ENCODE results near the gene PYGM. TPM values are rescaled to one million over a fixed set of nuclear protein-coding genes. Genes with fewer than 3 reads are reported as not detected.

The PYGM gene
- 7.0 and 8.0 TPM in 2 replicates for total RNA-seq (2014; rRNA removed; shearing (Covaris generic))

- peak; percentile 91 to 93 for DNase-seq
- H3K27ac ChIP-seq = peak within 1 kb of the TSS; percentile 80
Observed at GRCh38 chr11:64759722-64760719, at the start of gene PYGM. TSS of gene PYGM (minus strand) at chr11:64759974. CDS start at chr11:64759898, 76 bp downstream.

GRCh38 chr11:64805481-64805880 is 45.7 kb upstream of the PYGM start:
- Histone ChIP-seq H3K4me3 (no peak overlapping the region), H3K9me3 (replicated peaks) (no peaks in the 10 kb centered on the region), H3K27me3 (no peaks in the 10 kb centered on the region), H3K4me1 (peaks cover 9% of the 10 kb centered on the region; the same call in 1 of the 2 replicates), H3K27ac (no peak overlapping the region), H3K36me3 (0 out of 2 replicates have a peak, but pooled peaks cover 2% of the 10 kb centered on the region)
- DNase-seq = no peak

More at GRCh38 chr11:64759722-64760719, at the start of gene PYGM:
- no peaks in the 10 kb centered on the region for H3K9me3 ChIP-seq (replicated peaks)
- no peaks in the 10 kb centered on the region for H3K27me3 ChIP-seq
- H3K4me1 ChIP-seq = peaks cover 24% of the 10 kb centered on the region
- H3K36me3 ChIP-seq = peaks cover 26% of the 10 kb centered on the region
- H3K4me3 ChIP-seq = peak within 1 kb of the TSS; percentile 39

GRCh38 chr11:64804346-64805210 is 44.8 kb upstream of the PYGM start:
- no peak overlapping the region for H3K27ac ChIP-seq

GRCh38 chr11:64803846-64804345 is 44.1 kb upstream of the PYGM start:
- Histone ChIP-seq H3K4me1 (peaks cover 5% of the 10 kb centered on the region; the same call in 1 of the 2 replicates), H3K9me3 (replicated peaks) (no peaks in the 10 kb centered on the region), H3K36me3 (0 out of 2 replicates have a peak, but pooled peaks cover 2% of the 10 kb centered on the region), H3K27ac (no peak overlapping the region), H3K27me3 (no peaks in the 10 kb centered on the region), H3K4me3 (peak overlapping the region; percentile 63)
- no peak for DNase-seq

More at GRCh38 chr11:64804346-64805210, 44.8 kb upstream of the PYGM start:
- Histone ChIP-seq H3K27me3 (no peaks in the 10 kb centered on the region), H3K36me3 (0 out of 2 replicates have a peak, but pooled peaks cover 2% of the 10 kb centered on the region), H3K4me3 (no peak overlapping the region), H3K9me3 (replicated peaks) (no peaks in the 10 kb centered on the region), H3K4me1 (peaks cover 8% of the 10 kb centered on the region; the same call in 1 of the 2 replicates)
- DNase-seq = no peak

- H3K27me3 ChIP-seq = no peaks in the 10 kb centered on the region
- H3K4me3 ChIP-seq = peak within 1 kb of the TSS; percentile 63
- H3K4me1 ChIP-seq = peaks cover 5% of the 10 kb centered on the region; the same call in 1 of the 2 replicates
- H3K36me3 ChIP-seq = 0 out of 2 replicates have a peak, but pooled peaks cover 2% of the 10 kb centered on the region
- peak; percentile 85 to 88 for DNase-seq
- H3K27ac ChIP-seq = peak within 1 kb of the TSS; percentile 16; the same call in 1 of the 2 replicates
- no peaks in the 10 kb centered on the region for H3K9me3 ChIP-seq (replicated peaks)
Observed at GRCh38 chr11:64803158-64803845, 43.5 kb upstream of the PYGM start, which contains the start of gene MAP4K2. TSS of gene MAP4K2 (minus strand) at chr11:64803214. CDS start at chr11:64803149, 65 bp downstream.

GRCh38 chr11:64802370-64803157 is 42.8 kb upstream of the PYGM start:
- H3K36me3 ChIP-seq = 0 out of 2 replicates have a peak, but pooled peaks cover 2% of the 10 kb centered on the region
- DNase-seq = peak in 1 of 2 experiments; percentile 17
- H3K27ac ChIP-seq = no peak overlapping the region

GRCh38 chr11:64801561-64802369 is 42.0 kb upstream of the PYGM start:
- Histone ChIP-seq H3K4me1 (peaks cover 5% of the 10 kb centered on the region; the same call in 1 of the 2 replicates), H3K36me3 (0 out of 2 replicates have a peak, but pooled peaks cover 2% of the 10 kb centered on the region), H3K9me3 (replicated peaks) (no peaks in the 10 kb centered on the region), H3K27ac (no peak overlapping the region), H3K27me3 (no peaks in the 10 kb centered on the region), H3K4me3 (no peak overlapping the region)
- no peak for DNase-seq

More at GRCh38 chr11:64802370-64803157, 42.8 kb upstream of the PYGM start:
- Histone ChIP-seq H3K4me3 (peak overlapping the region; percentile 63), H3K9me3 (replicated peaks) (no peaks in the 10 kb centered on the region), H3K4me1 (peaks cover 5% of the 10 kb centered on the region; the same call in 1 of the 2 replicates), H3K27me3 (no peaks in the 10 kb centered on the region)

GRCh38 chr11:64801158-64801464 is 41.3 kb upstream of the PYGM start:
- no peak overlapping the region for H3K27ac ChIP-seq
- no peak for DNase-seq
- no peak overlapping the region for H3K4me3 ChIP-seq
- H3K9me3 ChIP-seq (replicated peaks) = no peaks in the 10 kb centered on the region
- H3K4me1 ChIP-seq = peaks cover 5% of the 10 kb centered on the region; the same call in 1 of the 2 replicates
- 0 out of 2 replicates have a peak, but pooled peaks cover 2% of the 10 kb centered on the region for H3K36me3 ChIP-seq
- H3K27me3 ChIP-seq = no peaks in the 10 kb centered on the region

- H3K27me3 ChIP-seq = no peaks in the 10 kb centered on the region
- H3K36me3 ChIP-seq = 0 out of 2 replicates have a peak, but pooled peaks cover under 1% of the 10 kb centered on the region
- peaks cover 5% of the 10 kb centered on the region; the same call in 1 of the 2 replicates for H3K4me1 ChIP-seq
- no peak overlapping the region for H3K4me3 ChIP-seq
- H3K27ac ChIP-seq = no peak overlapping the region
- no peak for DNase-seq
- H3K9me3 ChIP-seq (replicated peaks) = no peaks in the 10 kb centered on the region
Observed at GRCh38 chr11:64800303-64801157, 40.8 kb upstream of the PYGM start.

- no peaks in the 10 kb centered on the region for H3K9me3 ChIP-seq (replicated peaks)
- no peak overlapping the region for H3K27ac ChIP-seq
- H3K4me1 ChIP-seq = peaks cover 5% of the 10 kb centered on the region; the same call in 1 of the 2 replicates
- H3K27me3 ChIP-seq = no peaks in the 10 kb centered on the region
- no peaks in the 10 kb centered on the region for H3K36me3 ChIP-seq
- DNase-seq = peak in 1 of 2 experiments; percentile 41
- no peak overlapping the region for H3K4me3 ChIP-seq
Observed at GRCh38 chr11:64799623-64800302, 40.0 kb upstream of the PYGM start.

- Histone ChIP-seq H3K9me3 (replicated peaks) (no peaks in the 10 kb centered on the region), H3K4me1 (peaks cover 5% of the 10 kb centered on the region; the same call in 1 of the 2 replicates), H3K27ac (no peak overlapping the region), H3K27me3 (no peaks in the 10 kb centered on the region), H3K4me3 (no peak overlapping the region), H3K36me3 (no peaks in the 10 kb centered on the region)
- no peak for DNase-seq
Observed at GRCh38 chr11:64799256-64799622, 39.5 kb upstream of the PYGM start.
